Neural crest cell (in vitro differentiated cells): ENCODE results near the gene OR2J2. TPM values are rescaled to one million over a fixed set of nuclear protein-coding genes. Genes with fewer than 3 reads are reported as not detected.
"Not testable (repeated sequence)": the region's sequence is repeated elsewhere in the genome, so short reads cannot be mapped to it uniquely, and the experiment has no call there.

ENCODE experiments used
- DNase-seq: peaks from one replicate; pipeline ENCODE4 v3.0.0; 2021; ENCODE audit warnings: low read depth, mixed read lengths, low spot score
- H3K27ac Mint-ChIP-seq: one replicate; pipeline ENCODE4 v1.8.0; 2021; ENCODE audit warnings: mild to moderate bottlenecking, mixed read lengths; ENCODE audit not compliant: unreplicated experiment
- H3K27me3 Mint-ChIP-seq: 2 replicates; pipeline ENCODE4 v1.8.0; 2021; ENCODE audit warnings: low read depth, mild to moderate bottlenecking, mixed read lengths
- H3K36me3 Mint-ChIP-seq: 2 replicates; pipeline ENCODE4 v1.8.0; 2021; ENCODE audit warnings: low read depth, mild to moderate bottlenecking, mixed read lengths
- H3K4me1 Mint-ChIP-seq: 2 replicates; pipeline ENCODE4 v1.8.0; 2021; ENCODE audit warnings: mixed read lengths
- H3K4me3 Mint-ChIP-seq: one replicate; pipeline ENCODE4 v1.8.0; 2021; ENCODE audit warnings: mild to moderate bottlenecking, mixed read lengths
- H3K9me3 Mint-ChIP-seq: 2 replicates; pipeline ENCODE4 v1.8.0; 2021; ENCODE audit warnings: mixed read lengths
- CTCF ChIP-seq: fragments of 200-600 bp; sonication (generic); conservative IDR thresholded peaks from 2 replicates; pipeline ENCODE4 v1.5.0; 2021; ENCODE audit warnings: antibody characterized with exemption, mild to moderate bottlenecking
- total RNA-seq: library from RNA; stranded (reverse); gene quantifications from 2 replicates; pipeline ENCODE4 v1.2.1, GENCODE V29; 2021

Gene OR2J2
- total RNA-seq, 1 donor from 2014 or later = not detected

- no peak overlapping the region for H3K27ac Mint-ChIP-seq
- H3K4me3 Mint-ChIP-seq = no peak overlapping the region
- no peak for DNase-seq
- H3K36me3 Mint-ChIP-seq = no peaks in the 10 kb centered on the region
- H3K9me3 Mint-ChIP-seq = no peaks in the 10 kb centered on the region
- peaks cover 5% of the 10 kb centered on the region for H3K27me3 Mint-ChIP-seq
- no peaks in the 10 kb centered on the region for H3K4me1 Mint-ChIP-seq
- TF ChIP-seq CTCF = no peak
Observed at GRCh38 chr6:29216528-29216927, 45.8 kb downstream of the OR2J2 start.

DNA sequence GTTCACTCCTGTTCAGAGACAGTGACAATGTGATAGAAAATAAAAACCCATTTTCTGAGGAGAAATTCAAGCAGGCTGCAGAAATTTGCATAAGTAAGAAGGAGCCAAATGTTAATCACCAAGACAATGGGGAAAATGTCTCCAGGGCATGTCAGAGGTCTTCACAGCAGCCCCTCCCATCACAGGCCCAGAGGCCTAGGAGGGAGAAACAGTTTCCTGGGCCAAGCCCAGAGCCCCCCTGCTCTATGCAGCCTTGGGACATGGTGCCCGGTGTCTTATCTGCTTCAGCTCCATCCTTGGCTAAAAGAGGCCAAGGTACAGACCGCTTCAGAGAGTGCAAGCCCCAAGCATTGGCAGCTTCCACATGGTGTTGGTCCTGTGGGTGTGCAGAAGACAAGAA, 46.5 kb downstream of the OR2J2 start:
- not testable (repeated sequence) for H3K9me3 Mint-ChIP-seq, H3K4me1 Mint-ChIP-seq, H3K27ac Mint-ChIP-seq, H3K27me3 Mint-ChIP-seq, H3K36me3 Mint-ChIP-seq, H3K4me3 Mint-ChIP-seq, DNase-seq

DNA sequence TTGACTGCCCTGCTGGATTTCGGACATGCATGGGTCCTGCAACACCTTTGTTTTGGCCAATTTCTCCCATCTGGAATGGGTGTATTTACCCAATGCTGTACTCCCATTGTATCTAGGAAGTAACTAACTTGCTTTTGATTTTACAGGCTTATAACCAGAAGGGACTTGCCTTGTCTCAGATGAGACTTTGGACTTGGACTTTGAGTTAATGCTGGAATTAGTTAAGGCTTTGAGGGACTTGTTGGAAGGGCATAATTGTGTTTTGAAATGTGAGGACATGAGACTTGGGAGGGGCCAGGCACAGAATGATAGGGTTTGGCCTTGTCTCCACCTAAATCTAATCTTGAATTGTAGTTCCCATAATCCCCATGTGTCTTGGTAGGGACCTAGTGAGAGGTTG, 47.3 kb downstream of the OR2J2 start:
- not testable (repeated sequence) for H3K27me3 Mint-ChIP-seq, H3K36me3 Mint-ChIP-seq, H3K9me3 Mint-ChIP-seq, H3K4me1 Mint-ChIP-seq, H3K27ac Mint-ChIP-seq, DNase-seq, H3K4me3 Mint-ChIP-seq

Other genes with a start within 250 kb of the OR2J2 start
- 81.7 and 84.2 TPM in 2 replicates for gene TRIM27, start 246.9 kb upstream of the OR2J2 start, total RNA-seq
- 1.2 and 1.3 TPM in 2 replicates for gene ZNF311, start 165.6 kb upstream of the OR2J2 start, total RNA-seq
- gene OR2W1, start 125.7 kb upstream of the OR2J2 start, total RNA-seq = not detected in 2 replicates
- not detected in 2 replicates for gene OR2B3, start 83.6 kb upstream of the OR2J2 start, total RNA-seq
- gene OR2J1, start 71.4 kb upstream of the OR2J2 start, total RNA-seq = not detected in 2 replicates
- gene OR2J3, start 62.8 kb upstream of the OR2J2 start, total RNA-seq = not detected in 2 replicates
- not detected in 2 replicates for gene OR14J1, start 130.8 kb downstream of the OR2J2 start, total RNA-seq
- not detected in 2 replicates for gene OR5V1, start 198.0 kb downstream of the OR2J2 start, total RNA-seq
- gene OR12D3, start 204.4 kb downstream of the OR2J2 start, total RNA-seq = not detected in 2 replicates
- not detected in 2 replicates for gene OR12D2, start 224.7 kb downstream of the OR2J2 start, total RNA-seq
- gene OR12D1, start 244.0 kb downstream of the OR2J2 start, total RNA-seq = not detected in 2 replicates